GM13977 (cell line): Measurements from ENCODE around the gene MTMR10.

ENCODE experiments used
- DNase-seq: peaks from one replicate; pipeline ENCODE4 v3.0.0; 2012; ENCODE audit warnings: low spot score
- in situ Hi-C: fragments of 300-500 bp; cut with MboI; formaldehyde crosslinking; loops from one replicate; pipeline ENCODE4 v1.12.0; 2022; ENCODE audit warnings: low sequenced_read_pairs, low pct_unique_long_range_greater_than_20kb, mixed read lengths, inconsistent platforms; ENCODE audit not compliant: unreplicated experiment
- TF ChIP-seq, protein P1 (sequence below): IDR thresholded peaks from 2 replicates; pipeline ENCODE4 v1.5.1; 2012; ENCODE audit warnings: mild to moderate bottlenecking, control low read depth; ENCODE audit not compliant: insufficient read depth; ENCODE audit errors: extremely low read depth, missing control alignments

Gene MTMR10

DNA sequence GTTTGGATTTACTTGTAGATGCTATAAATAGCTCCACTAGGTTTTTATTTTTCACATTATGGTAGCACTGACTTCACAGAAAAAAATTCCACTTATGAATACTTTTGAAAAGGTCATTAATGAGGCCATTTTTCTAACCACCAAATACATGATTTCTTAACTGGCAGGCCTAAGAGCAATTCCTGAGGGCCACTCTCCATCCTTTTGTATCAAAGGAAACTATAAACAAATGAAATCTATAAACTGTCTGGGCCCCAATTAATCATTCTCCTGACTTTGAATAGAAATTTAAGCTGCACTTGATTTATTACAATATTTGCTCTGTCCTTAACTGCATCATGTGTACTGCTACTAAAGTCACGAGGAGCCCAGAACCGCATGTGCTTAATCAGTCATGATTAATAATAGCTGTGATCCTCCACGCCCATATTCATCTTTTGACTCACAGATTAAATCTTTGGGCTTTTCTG is 25.1 kb upstream of the MTMR10 start:
- TF ChIP-seq, protein P1, sequence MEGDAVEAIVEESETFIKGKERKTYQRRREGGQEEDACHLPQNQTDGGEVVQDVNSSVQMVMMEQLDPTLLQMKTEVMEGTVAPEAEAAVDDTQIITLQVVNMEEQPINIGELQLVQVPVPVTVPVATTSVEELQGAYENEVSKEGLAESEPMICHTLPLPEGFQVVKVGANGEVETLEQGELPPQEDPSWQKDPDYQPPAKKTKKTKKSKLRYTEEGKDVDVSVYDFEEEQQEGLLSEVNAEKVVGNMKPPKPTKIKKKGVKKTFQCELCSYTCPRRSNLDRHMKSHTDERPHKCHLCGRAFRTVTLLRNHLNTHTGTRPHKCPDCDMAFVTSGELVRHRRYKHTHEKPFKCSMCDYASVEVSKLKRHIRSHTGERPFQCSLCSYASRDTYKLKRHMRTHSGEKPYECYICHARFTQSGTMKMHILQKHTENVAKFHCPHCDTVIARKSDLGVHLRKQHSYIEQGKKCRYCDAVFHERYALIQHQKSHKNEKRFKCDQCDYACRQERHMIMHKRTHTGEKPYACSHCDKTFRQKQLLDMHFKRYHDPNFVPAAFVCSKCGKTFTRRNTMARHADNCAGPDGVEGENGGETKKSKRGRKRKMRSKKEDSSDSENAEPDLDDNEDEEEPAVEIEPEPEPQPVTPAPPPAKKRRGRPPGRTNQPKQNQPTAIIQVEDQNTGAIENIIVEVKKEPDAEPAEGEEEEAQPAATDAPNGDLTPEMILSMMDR = no peak
- in situ Hi-C loops = no loop called here
- no peak for DNase-seq

DNA sequence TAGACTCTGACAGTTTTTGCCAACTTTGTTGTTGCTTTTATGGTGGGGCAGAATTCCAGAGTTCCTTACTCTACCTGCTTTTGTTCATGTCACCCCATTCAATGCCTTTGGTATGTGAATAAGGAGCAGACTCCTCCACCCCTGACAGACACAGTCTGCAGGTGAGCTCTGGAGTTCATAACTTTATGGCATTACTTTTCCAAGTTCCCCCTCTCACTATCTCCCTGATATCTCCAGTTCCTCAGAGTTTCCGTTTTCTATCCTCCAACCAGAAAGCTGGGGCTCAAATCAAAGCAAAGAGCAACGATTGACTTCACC is 23.1 kb upstream of the MTMR10 start:
- TF ChIP-seq, protein P1 = no peak
- in situ Hi-C loops = no loop called here
- DNase-seq = no peak

- peak; percentile 42 for DNase-seq
- in situ Hi-C loops = no loop called here
- TF ChIP-seq, protein P1 = no peak
These were observed 22.6 kb upstream of the MTMR10 start for GRCh38 chr15:31013863-31014607.

DNA sequence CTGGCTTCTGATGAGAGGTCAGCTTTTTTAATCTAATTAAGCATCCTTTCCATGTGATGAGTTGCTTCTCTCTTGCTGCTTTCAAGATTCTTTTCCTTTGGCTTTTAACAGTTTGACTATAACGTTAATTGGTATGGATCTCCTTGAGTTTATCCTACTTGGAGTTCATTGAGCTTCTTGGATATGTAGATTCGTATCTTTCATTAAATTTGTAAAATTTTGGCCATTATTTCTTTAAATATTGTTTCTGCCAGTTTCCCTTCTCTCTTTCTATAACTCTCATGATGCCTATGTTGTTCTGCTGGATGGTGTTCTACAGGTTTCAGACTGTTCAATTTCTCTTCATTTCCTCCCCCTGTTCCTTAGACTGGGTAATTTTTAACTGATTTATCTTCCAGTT is 21.0 kb upstream of the MTMR10 start:
- in situ Hi-C loops = no loop called here
- TF ChIP-seq, protein P1 = no peak

DNA sequence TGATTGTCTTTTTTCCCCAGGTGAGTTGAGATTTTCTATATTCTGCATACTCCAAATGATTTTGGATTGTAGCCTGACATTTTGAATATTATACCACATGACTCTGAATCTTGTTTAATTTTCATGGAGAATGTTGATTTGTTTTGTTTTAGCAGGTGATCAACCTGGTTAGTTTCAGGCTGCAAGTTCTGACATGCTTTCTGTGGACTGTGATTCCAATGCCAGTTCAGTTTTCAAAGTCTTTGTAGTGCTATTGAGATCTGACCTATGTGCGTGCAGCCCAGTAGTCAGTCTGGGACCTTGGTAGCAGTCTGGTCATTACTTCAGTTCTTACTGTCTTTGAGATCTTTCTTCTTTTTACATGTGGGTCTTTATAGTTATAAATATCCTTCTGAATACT is 18.6 kb upstream of the MTMR10 start:
- in situ Hi-C loops = no loop called here
- DNase-seq = no peak
- TF ChIP-seq, protein P1 = no peak

More for the DNA sequence above, 21.0 kb upstream of the MTMR10 start:
- DNase-seq = no peak

DNA sequence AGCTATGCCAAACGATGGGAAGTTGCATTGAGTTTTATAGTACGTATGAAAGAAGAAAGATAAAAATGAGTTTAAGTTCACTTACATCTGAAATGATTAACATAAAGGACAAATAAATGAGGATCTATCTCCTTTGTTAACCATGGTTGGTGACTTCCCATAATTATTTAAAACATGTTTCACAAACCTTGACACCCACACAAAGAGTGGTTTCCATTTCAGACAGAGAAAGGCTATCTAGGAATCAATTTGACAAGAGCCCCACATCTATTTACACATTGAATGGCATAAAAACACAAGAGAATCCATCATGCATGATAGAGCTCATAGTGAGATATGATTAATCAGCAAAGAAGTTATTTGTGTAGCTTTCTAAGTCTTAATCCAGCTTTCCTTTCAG is 14.2 kb upstream of the MTMR10 start:
- no peak for DNase-seq
- in situ Hi-C loops = no loop called here
- TF ChIP-seq, protein P1 = no peak
